Esophagus muscularis mucosa (tissue), 4 donors: ENCODE results near the gene LCN9. TPM values are rescaled to one million over a fixed set of nuclear protein-coding genes. Genes with fewer than 3 reads are reported as not detected.

Source experiments
- DNase-seq: peaks from one replicate; pipeline ENCODE4 v3.0.0-alpha.2; 2017; ENCODE audit errors: extremely low spot score
- H3K27ac ChIP-seq, 4 donors: fragments of 200-600 bp; sonication (generic); replicated peaks in 1 of 4; 1 replicate in 3 of 4; 2 replicates in 1 of 4; pipeline ENCODE4 v1.5.1; 2016 to 2019; ENCODE audit warnings: mild to moderate bottlenecking in 1 of 4
- H3K27me3 ChIP-seq, 4 donors: fragments of 200-600 bp; sonication (generic); one replicate each; pipeline versions ENCODE4 v1.5.1 to v1.6.0; 2016 to 2019
- H3K36me3 ChIP-seq, 4 donors: fragments of 200-600 bp; sonication (generic); one replicate each; pipeline ENCODE4 v1.5.1; 2016 to 2019
- H3K4me1 ChIP-seq, 4 donors: fragments of 200-600 bp; sonication (generic); one replicate each; pipeline ENCODE4 v1.5.1; 2016 to 2019
- H3K4me3 ChIP-seq, 4 donors: fragments of 200-600 bp; sonication (generic); 1 replicate in 2 of 4; 2 replicates in 2 of 4; pipeline ENCODE4 v1.5.1; 2016 to 2019; ENCODE audit warnings: mild to moderate bottlenecking in 4 of 4, moderate library complexity in 1 of 4
- H3K9me3 ChIP-seq, 4 donors: fragments of 200-600 bp; sonication (generic); 1 replicate in 3 of 4; 2 replicates in 1 of 4; pipeline ENCODE4 v1.5.1; 2016 to 2019
- CTCF ChIP-seq, 3 experiments: fragments of 200-600 bp in 2 of 3; fragments of 450-650 bp in 1 of 3; sonication (generic) in 2 of 3; IDR thresholded peaks; one replicate each; pipeline ENCODE4 v1.5.1; 2017 to 2019; ENCODE audit warnings: antibody characterized with exemption in 3 of 3, mild to moderate bottlenecking in 2 of 3, moderate library complexity in 1 of 3
- EP300 ChIP-seq: sonication (generic); formaldehyde crosslinking; IDR thresholded peaks from one replicate; pipeline ENCODE4 v1.6.1; 2017; ENCODE audit warnings: antibody characterized with exemption
- POLR2A ChIP-seq: fragments of 450-650 bp; IDR thresholded peaks from one replicate; pipeline ENCODE4 v1.6.1; 2017; ENCODE audit warnings: antibody characterized with exemption, moderate library complexity, mild to moderate bottlenecking, low read depth
- POLR2AphosphoS5 ChIP-seq, 2 donors: sonication (generic); formaldehyde crosslinking; IDR thresholded peaks; one replicate each; pipeline ENCODE4 v1.6.1; 2017; ENCODE audit warnings: antibody characterized with exemption in 2 of 2
- WGBS: methylation state at CpG from one replicate; pipeline ENCODE4 v1.1.5; 2018; 5-methylcytosine and 5-hydroxymethylcytosine counted together
- intact Hi-C: fragments of 100-400 bp; cut with DNase I; formaldehyde crosslinking; loops from one replicate; pipeline ENCODE4 v1.15.1; 2023
- total RNA-seq, 4 donors: library from RNA; depleted of rRNA; stranded (reverse); fragments of >200 nt; gene quantifications; one replicate each; pipeline versions ENCODE4 v1.1.0 to v1.2.1, GENCODE V29; 2016

LCN9 gene
- total RNA-seq, 4 donors from 2014 or later = not detected

- 81% methylated on average over 9 of the region's 11 CpGs for WGBS
- peaks cover 0 to 99% (median 20%) of the 10 kb centered on the region in 4 donors for H3K27me3 ChIP-seq
- intact Hi-C loops = no loop called here
These were observed 52.9 kb downstream of the LCN9 start for GRCh38 chr9:135716045-135716444.

More at GRCh38 chr9:135716045-135716444, 52.9 kb downstream of the LCN9 start:
- no peak for DNase-seq
- Histone ChIP-seq H3K27ac (no peak overlapping the region), H3K36me3 (no peaks in the 10 kb centered on the region), H3K4me1 (peaks cover 0 to 6% (median 3%) of the 10 kb centered on the region in 4 donors), H3K4me3 (no peak overlapping the region), H3K9me3 (no peaks in the 10 kb centered on the region)
- TF ChIP-seq POLR2A (no peak), EP300 (no peak), POLR2AphosphoS5 (IDR thresholded peaks at IDR 0.05) (no peak), CTCF (IDR thresholded peaks at IDR 0.05) (no peak)

Other genes starting within 250 kb of the LCN9 start
- 10 to 100 TPM in 3 of 4 donors, 1 to 10 TPM in 1; 10.0 to 31.1 (median 18.2) TPM for gene PPP1R26, start 183.5 kb upstream of the LCN9 start, total RNA-seq
- gene MRPS2, start 162.6 kb upstream of the LCN9 start, total RNA-seq = 10 to 100 TPM; 19.5 to 47.3 (median 37.9) TPM
- not detected for gene LCN1, start 141.9 kb upstream of the LCN9 start, total RNA-seq
- not detected for gene OBP2A, start 117.2 kb upstream of the LCN9 start, total RNA-seq
- not detected for gene PAEP, start 101.6 kb upstream of the LCN9 start, total RNA-seq
- not detected for gene GLT6D1, start 23.8 kb upstream of the LCN9 start, total RNA-seq
- not detected for gene SOHLH1, start 36.2 kb downstream of the LCN9 start, total RNA-seq
- gene KCNT1, start 38.9 kb downstream of the LCN9 start, total RNA-seq = under 1 TPM in 2 of 4 donors, not detected in 2; 0.06 to 0.17 TPM
- 10 to 100 TPM; 21.0 to 52.7 (median 30.5) TPM for gene CAMSAP1, start 244.2 kb downstream of the LCN9 start, total RNA-seq